Ascending aorta (tissue), 2 donors: ENCODE results near the gene PARK7. TPM values are rescaled to one million over a fixed set of nuclear protein-coding genes. Genes with fewer than 3 reads are reported as not detected.

Source experiments
- DNase-seq, 2 donors: peaks; one replicate each; pipeline ENCODE4 v3.0.0-alpha.2; 2019; ENCODE audit warnings: low spot score in 2 of 2
- H3K27ac ChIP-seq, 2 donors: fragments of 200-600 bp; sonication (generic); one replicate each; pipeline ENCODE4 v1.5.1; 2016 to 2017; ENCODE audit warnings: mild to moderate bottlenecking in 1 of 2
- H3K27me3 ChIP-seq: fragments of 200-600 bp; sonication (generic); one replicate; pipeline ENCODE4 v1.5.1; 2017
- H3K36me3 ChIP-seq, 2 donors: fragments of 200-600 bp; sonication (generic); one replicate each; pipeline ENCODE4 v1.5.1; 2016
- H3K4me1 ChIP-seq, 2 donors: fragments of 200-600 bp; sonication (generic); one replicate each; pipeline ENCODE4 v1.5.1; 2016 to 2017; ENCODE audit warnings: mild to moderate bottlenecking in 1 of 2
- H3K4me3 ChIP-seq, 2 donors: fragments of 200-600 bp; sonication (generic); one replicate each; pipeline ENCODE4 v1.5.1; 2016 to 2017; ENCODE audit warnings: mild to moderate bottlenecking in 1 of 2
- H3K9me3 ChIP-seq, 2 donors: fragments of 200-600 bp; sonication (generic); one replicate each; pipeline ENCODE4 v1.5.1; 2016
- CTCF ChIP-seq, 3 experiments: fragments of 200-600 bp in 2 of 3; fragments of 450-650 bp in 1 of 3; sonication (generic) in 2 of 3; IDR thresholded peaks; one replicate each; pipeline ENCODE4 v1.5.1; 2016 to 2019; ENCODE audit warnings: antibody characterized with exemption in 3 of 3, mild to moderate bottlenecking in 1 of 3, moderate library complexity in 1 of 3
- intact Hi-C: fragments of 100-400 bp; cut with DNase I; formaldehyde crosslinking; loops from one replicate; pipeline ENCODE4 v1.15.1; 2023
- total RNA-seq: library from RNA; depleted of rRNA; stranded (reverse); fragments of >200 nt; gene quantifications from one replicate; pipeline ENCODE4 v1.1.0, GENCODE V29; 2016

PARK7 gene
- total RNA-seq, 1 donor from 2014 or later = 103 TPM

- H3K36me3 ChIP-seq = peaks cover 44 to 52% of the 10 kb centered on the region in 2 donors
- TF ChIP-seq CTCF (IDR thresholded peaks at IDR 0.05) = no peak
- H3K4me3 ChIP-seq = no peak overlapping the region
- no peaks in the 10 kb centered on the region for H3K9me3 ChIP-seq
- intact Hi-C loops = no loop called here
- H3K27me3 ChIP-seq = no peaks in the 10 kb centered on the region
- DNase-seq = no peak
- H3K4me1 ChIP-seq = peaks cover 0 to 18% of the 10 kb centered on the region in 2 donors
- H3K27ac ChIP-seq = no peak overlapping the region
These were observed 47.8 kb downstream of the PARK7 start for GRCh38 chr1:8009043-8010002.

GRCh38 chr1:8010080-8010664, 48.7 kb downstream of the PARK7 start:
- Histone ChIP-seq H3K4me3 (no peak overlapping the region), H3K36me3 (peaks cover 51 to 57% of the 10 kb centered on the region in 2 donors), H3K9me3 (no peaks in the 10 kb centered on the region), H3K27ac (no peak overlapping the region), H3K27me3 (no peaks in the 10 kb centered on the region), H3K4me1 (peaks cover under 1 to 13% of the 10 kb centered on the region in 2 donors)
- no peak for TF ChIP-seq CTCF (IDR thresholded peaks at IDR 0.05)
- intact Hi-C loops = no loop called here
- no peak for DNase-seq

GRCh38 chr1:8011016-8011415, 49.5 kb downstream of the PARK7 start:
- Histone ChIP-seq H3K27me3 (no peaks in the 10 kb centered on the region), H3K4me1 (peaks cover 6 to 8% of the 10 kb centered on the region in 2 donors), H3K9me3 (no peaks in the 10 kb centered on the region), H3K36me3 (peaks cover 51 to 57% of the 10 kb centered on the region in 2 donors), H3K27ac (no peak overlapping the region), H3K4me3 (no peak overlapping the region)
- intact Hi-C loops = no loop called here
- no peak for DNase-seq
- TF ChIP-seq CTCF (IDR thresholded peaks at IDR 0.05) = no peak

- intact Hi-C loops = no loop called here
- H3K27ac ChIP-seq = no peak overlapping the region
- no peak for TF ChIP-seq CTCF (IDR thresholded peaks at IDR 0.05)
- peaks cover 12 to 17% of the 10 kb centered on the region in 2 donors for H3K4me1 ChIP-seq
- no peaks in the 10 kb centered on the region for H3K27me3 ChIP-seq
- no peak overlapping the region for H3K4me3 ChIP-seq
- no peak for DNase-seq
- no peaks in the 10 kb centered on the region for H3K9me3 ChIP-seq
- peaks cover 51 to 57% of the 10 kb centered on the region in 2 donors for H3K36me3 ChIP-seq
These were observed 50.7 kb downstream of the PARK7 start for GRCh38 chr1:8011923-8012858.

- no peak for DNase-seq
- Histone ChIP-seq H3K4me3 (no peak overlapping the region), H3K27me3 (no peaks in the 10 kb centered on the region), H3K27ac (no peak overlapping the region), H3K4me1 (peaks cover 12 to 22% of the 10 kb centered on the region in 2 donors), H3K9me3 (no peaks in the 10 kb centered on the region), H3K36me3 (peaks cover 51 to 57% of the 10 kb centered on the region in 2 donors)
- TF ChIP-seq CTCF (IDR thresholded peaks at IDR 0.05) = no peak
- intact Hi-C loops = no loop called here
These were observed 51.4 kb downstream of the PARK7 start for GRCh38 chr1:8012955-8013354.
